Measurements from ENCODE around the gene ENTPD6.
"Not testable (repeated sequence)": the region's sequence is repeated elsewhere in the genome, so short reads cannot be mapped to it uniquely, and the experiment has no call there.

The ENTPD6 gene

DNA sequence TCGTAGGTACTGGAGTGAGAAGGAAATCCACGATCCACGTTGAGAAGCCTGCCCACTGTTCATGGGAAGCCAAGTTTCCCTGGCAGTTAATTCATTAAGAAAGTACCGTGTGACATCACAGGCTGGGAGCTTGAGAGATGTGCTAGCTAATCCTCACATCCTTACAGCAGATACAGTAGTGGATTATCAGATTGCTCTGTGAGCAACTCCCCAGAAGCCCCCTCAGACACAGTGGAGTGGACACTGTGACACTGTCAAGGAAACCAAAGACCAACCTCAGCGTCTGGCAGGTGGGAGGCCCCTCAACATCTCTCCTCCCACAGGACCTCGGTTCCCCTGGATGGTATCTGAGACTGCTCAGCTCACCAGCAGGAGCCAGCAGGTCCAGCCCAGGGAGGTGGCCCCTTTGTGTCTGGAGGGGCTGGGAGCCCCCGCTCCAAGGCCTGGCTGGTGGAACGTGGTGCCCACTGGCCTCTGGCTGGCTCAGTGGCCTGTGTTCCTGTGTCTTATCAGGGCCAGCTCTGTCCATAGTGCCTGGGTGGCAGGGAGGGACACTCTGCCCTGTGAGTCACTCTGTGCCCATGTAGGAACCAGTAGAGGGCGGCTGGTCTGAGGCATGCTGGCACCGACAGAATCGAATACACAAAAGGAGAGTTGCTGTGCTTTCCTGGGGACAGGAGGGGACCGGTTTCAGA is 59.6 kb downstream of the ENTPD6 start:
- Mint-ChIP-seq H3K4me1 (ENCODE audit: low read depth) (peaks cover 6% of the 10 kb centered on the region), H3K27me3 (ENCODE audit: low read depth) (no peaks in the 10 kb centered on the region), H3K36me3 (ENCODE audit: low read depth) (no peaks in the 10 kb centered on the region), H3K27ac (no peak overlapping the region), H3K9me3 (no peaks in the 10 kb centered on the region), H3K4me3 (no peak overlapping the region)

DNA sequence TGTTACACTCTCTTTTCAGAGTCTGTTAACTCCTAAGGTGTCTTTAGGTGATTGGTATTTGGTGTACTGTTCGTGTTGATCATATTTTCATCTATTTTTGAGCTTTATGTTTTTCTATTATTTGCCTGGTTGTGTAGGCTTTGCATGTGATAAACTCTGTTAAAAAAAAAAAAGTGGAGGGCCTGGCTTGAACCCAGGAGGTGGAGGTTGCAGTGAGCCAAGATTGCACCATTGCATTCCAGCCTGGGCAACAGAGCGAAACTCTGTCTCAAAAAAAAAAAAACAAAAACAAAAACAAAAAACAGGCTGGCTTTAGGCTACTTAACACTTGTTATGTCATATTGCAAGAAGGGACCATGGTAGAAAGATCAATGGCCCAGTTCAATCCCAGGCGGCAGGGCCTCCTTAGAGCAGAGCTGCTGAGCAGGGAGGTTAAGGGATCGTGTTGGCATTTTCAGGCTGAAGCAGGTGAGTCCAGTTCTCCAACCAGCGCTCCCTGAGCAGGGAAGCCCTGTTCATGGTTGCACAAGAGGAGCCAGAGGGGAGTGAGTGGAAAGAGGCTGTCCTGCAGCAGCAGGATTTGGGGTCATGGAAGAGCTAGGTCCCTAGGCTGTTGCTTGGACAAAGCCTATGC is 60.8 kb downstream of the ENTPD6 start:
- H3K4me3 Mint-ChIP-seq, result no peak overlapping the region
- no peak overlapping the region for H3K27ac Mint-ChIP-seq
- H3K9me3 Mint-ChIP-seq, result no peaks in the 10 kb centered on the region
- H3K4me1 Mint-ChIP-seq (ENCODE audit: low read depth), result peaks cover 12% of the 10 kb centered on the region
- no peaks in the 10 kb centered on the region for H3K27me3 Mint-ChIP-seq (ENCODE audit: low read depth)
- peaks cover 10% of the 10 kb centered on the region for H3K36me3 Mint-ChIP-seq (ENCODE audit: low read depth)

DNA sequence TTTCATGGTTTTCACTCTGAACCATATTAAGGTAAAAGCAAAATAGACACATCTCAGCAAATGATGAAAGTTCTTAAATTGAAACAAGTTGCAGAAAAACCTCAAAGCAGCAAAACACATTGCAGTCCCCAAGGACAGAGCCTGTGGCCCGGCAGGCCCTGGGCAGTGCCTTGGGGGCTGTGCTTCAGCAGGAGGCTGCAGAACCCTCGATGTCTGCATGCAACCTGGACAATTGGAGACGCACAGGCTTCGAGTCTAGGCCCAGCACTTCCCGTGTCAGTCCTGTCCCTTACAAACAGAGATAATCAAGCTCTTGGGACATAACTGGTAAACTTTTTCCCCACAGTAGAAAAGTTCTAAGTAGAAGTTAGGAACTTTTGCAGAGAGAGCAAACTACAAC is 61.6 kb downstream of the ENTPD6 start:
- no peaks in the 10 kb centered on the region for H3K9me3 Mint-ChIP-seq
- H3K27ac Mint-ChIP-seq, result no peak overlapping the region
- no peak overlapping the region for H3K4me3 Mint-ChIP-seq
- H3K4me1 Mint-ChIP-seq (ENCODE audit: low read depth), result peaks cover 12% of the 10 kb centered on the region
- peaks cover 17% of the 10 kb centered on the region for H3K36me3 Mint-ChIP-seq (ENCODE audit: low read depth)
- no peaks in the 10 kb centered on the region for H3K27me3 Mint-ChIP-seq (ENCODE audit: low read depth)

DNA sequence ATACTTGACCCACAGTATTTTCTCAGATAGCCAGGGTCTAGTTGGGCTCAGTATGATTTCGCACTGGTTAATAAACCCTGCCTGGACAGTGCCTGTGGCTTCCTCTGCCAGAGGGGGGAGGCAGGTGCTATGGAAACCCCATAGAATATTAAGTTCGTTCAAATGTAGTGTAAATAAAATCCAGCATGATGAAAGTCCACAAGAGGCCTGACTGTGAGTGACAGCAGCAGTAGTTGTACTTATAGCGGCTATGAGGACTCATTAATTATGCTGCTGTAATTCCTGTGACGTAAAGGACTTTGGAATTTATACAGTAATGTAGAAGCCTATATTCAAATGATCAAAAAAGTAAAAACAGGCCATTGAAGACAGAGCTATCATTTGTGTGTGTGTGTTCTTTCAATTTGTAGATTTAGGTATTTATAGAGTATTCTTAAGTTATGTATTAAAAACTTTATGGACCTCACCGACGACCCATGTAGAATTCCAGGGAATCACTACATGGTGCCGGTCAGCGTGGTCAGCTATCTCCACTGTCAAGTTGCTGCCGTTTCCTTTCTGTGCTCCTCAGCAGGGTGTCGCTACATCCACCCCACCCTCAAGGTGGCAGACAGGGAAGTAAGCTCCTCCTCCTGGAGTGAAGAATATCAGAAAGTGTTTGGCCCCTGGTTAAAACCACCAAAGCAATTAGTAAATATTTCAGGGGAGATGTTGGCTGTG is 62.4 kb downstream of the ENTPD6 start:
- H3K27ac Mint-ChIP-seq, result no peak overlapping the region
- H3K27me3 Mint-ChIP-seq (ENCODE audit: low read depth), result no peaks in the 10 kb centered on the region
- no peaks in the 10 kb centered on the region for H3K9me3 Mint-ChIP-seq
- H3K4me1 Mint-ChIP-seq (ENCODE audit: low read depth), result peaks cover 12% of the 10 kb centered on the region
- H3K36me3 Mint-ChIP-seq (ENCODE audit: low read depth), result peaks cover 21% of the 10 kb centered on the region
- no peak overlapping the region for H3K4me3 Mint-ChIP-seq

DNA sequence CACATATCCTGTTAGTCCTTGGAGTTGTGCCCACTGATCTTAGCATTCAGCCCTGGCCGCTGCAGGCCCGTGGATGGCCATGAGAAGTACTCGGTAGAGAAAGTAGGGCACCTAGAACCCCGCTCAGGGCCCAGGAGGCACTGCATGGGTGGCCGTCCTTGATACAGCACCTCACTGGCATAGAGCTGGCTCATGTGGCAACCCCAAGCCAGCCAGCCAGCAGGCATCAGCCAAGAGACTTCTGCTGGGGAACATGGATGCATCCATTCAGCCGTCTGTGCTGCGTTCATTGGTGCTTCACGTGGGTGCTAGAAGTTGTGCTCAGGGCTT is 62.9 kb downstream of the ENTPD6 start:
- Mint-ChIP-seq H3K27ac (no peak overlapping the region), H3K27me3 (ENCODE audit: low read depth) (no peaks in the 10 kb centered on the region)

DNA sequence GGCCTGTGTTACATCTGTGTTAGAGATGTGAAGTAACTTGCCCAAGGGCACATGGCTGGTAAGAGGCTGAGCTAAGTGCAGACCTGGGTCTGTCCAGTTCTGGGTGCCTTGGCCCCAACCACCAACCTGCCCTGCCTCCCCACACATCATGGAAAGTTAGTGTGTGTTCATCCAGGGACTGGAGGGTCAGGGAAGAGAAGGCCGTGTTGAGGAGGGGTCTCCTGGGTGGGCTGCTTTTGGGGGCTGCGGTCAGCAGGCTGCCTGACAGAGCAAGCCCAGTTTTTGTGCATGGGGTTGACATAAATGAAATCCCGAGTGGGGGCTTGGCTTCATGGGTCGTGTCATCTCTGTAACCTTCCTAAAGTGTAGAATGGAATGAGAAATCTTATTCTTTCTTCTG is 63.3 kb downstream of the ENTPD6 start:
- H3K27me3 Mint-ChIP-seq (ENCODE audit: low read depth), result no peaks in the 10 kb centered on the region
- H3K36me3 Mint-ChIP-seq (ENCODE audit: low read depth), result peaks cover 27% of the 10 kb centered on the region
- no peak overlapping the region for H3K27ac Mint-ChIP-seq
- peaks cover 12% of the 10 kb centered on the region for H3K4me1 Mint-ChIP-seq (ENCODE audit: low read depth)
- H3K9me3 Mint-ChIP-seq, result no peaks in the 10 kb centered on the region
- no peak overlapping the region for H3K4me3 Mint-ChIP-seq

More for the DNA sequence above, 62.9 kb downstream of the ENTPD6 start:
- Mint-ChIP-seq H3K4me3 (no peak overlapping the region), H3K4me1 (ENCODE audit: low read depth) (peaks cover 12% of the 10 kb centered on the region), H3K36me3 (ENCODE audit: low read depth) (peaks cover 26% of the 10 kb centered on the region), H3K9me3 (no peaks in the 10 kb centered on the region)

DNA sequence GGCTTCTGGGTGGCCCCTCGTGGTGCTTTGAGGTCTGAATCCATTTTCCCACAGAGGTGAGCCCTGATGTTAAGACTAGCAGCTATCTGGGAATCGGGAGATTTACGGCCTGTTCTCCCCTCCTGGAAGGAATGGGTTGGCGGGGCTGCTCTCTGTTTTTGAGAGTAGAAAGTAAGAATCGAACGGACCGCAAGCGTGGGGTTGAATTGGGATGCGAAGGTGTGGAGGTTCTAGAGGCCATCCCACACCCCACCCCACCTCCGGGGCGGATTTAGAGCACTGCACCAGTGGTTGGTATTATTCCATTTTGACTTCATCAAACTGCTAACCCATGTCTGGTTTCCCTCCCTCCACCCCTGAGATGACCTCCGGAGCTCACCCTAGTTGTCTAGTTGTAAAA is 63.8 kb downstream of the ENTPD6 start:
- H3K27ac Mint-ChIP-seq, result no peak overlapping the region
- no peak overlapping the region for H3K4me3 Mint-ChIP-seq

DNA sequence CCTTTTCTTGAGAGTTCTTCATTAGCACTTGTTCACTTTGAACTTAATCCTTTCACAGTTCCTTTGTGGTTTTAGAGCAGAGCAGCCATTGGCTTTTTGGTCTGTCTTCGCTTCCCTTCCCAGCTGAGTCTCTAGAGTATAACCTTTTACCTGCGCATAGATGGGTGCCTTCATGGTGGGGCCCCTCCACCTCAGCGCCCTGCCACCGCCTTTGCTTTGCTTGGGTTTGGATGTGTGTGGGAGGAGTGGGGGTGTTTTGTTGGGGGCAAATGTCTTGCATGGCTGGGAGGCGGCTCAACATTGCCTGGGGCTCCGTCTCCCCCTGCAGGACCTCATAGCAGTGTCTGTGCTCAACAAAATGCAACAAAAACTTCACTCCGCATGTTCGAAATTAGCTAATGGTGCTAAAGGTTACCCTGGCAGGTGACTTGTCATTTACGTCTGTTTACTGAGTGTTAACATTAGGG is 64.3 kb downstream of the ENTPD6 start:
- Mint-ChIP-seq H3K9me3 (no peaks in the 10 kb centered on the region), H3K27ac (no peak overlapping the region), H3K4me3 (no peak overlapping the region), H3K4me1 (ENCODE audit: low read depth) (peaks cover 12% of the 10 kb centered on the region), H3K27me3 (ENCODE audit: low read depth) (no peaks in the 10 kb centered on the region), H3K36me3 (ENCODE audit: low read depth) (peaks cover 29% of the 10 kb centered on the region)

More for the DNA sequence above, 63.8 kb downstream of the ENTPD6 start:
- Mint-ChIP-seq H3K4me1 (ENCODE audit: low read depth) (peaks cover 12% of the 10 kb centered on the region), H3K9me3 (no peaks in the 10 kb centered on the region), H3K27me3 (ENCODE audit: low read depth) (no peaks in the 10 kb centered on the region), H3K36me3 (ENCODE audit: low read depth) (peaks cover 29% of the 10 kb centered on the region)

DNA sequence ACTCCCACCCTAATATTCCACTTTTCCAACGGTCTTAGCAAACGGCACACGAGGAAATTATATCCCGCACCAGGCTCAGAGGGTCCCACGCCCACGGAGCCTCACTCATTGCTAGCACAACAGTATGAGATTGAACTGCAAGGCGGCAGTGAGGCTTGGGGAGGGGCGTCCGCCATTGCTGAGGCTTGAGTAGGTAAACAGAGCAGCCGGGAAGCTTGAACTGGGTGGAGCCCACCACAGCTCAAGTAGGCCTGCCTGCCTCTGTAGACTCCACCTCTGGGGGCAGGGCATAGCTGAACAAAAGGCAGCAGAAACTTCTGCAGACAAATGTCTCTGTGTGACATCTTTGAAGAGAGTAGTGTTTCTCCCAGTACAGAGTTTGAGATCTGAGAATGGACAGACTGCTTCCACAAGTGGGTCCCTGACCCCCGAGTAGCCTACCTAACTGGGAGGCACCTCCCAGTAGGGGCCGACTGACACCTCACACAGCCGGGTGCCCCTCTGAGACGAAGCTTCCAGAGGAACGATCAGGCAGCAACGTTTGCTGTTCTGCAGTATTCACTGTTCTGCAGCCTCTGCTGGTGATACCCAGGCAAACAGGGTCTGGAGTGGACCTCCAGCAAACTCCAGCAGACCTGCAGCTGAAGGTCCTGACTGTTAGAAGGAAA is 65.4 kb downstream of the ENTPD6 start:
- H3K36me3 Mint-ChIP-seq (ENCODE audit: low read depth), result peaks cover 29% of the 10 kb centered on the region
- not testable (repeated sequence) for H3K4me3 Mint-ChIP-seq, H3K9me3 Mint-ChIP-seq

DNA sequence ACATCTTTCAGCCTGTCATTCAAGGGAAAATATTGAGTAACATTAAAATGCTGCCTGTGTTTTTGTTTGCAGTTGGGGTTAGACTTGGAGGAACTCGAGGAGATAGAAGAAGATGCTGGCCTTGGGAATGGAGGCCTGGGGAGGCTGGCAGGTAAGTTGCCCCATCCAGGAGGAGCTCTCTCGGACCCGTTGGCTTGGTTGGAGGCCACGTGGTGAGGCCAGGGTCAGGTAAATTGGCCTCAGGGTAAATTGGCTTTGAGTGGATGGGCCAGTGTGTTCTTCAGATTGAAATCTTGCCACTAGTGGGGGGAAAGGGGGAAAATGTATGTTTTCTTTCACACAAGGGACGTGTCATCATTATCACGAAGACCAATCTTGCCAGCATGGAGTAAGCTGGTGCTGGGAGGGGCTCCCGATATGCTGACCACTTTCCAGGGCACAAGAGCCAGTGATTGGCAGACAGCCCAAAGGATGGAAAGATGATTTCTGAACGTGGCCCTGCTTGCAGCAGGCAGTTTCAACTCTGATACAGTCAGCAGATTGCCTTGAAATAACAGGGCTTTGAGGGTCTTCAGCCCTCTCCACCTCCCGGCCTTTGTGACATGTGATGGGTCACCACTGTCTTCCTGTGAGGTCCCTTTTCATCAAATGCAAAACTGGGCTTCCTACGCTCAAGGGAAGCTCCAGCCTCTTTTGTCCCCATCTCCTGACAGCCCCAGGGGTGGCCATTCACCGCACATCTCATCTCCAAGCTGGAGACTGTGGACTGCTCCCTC is 73.7 kb downstream of the ENTPD6 start:
- H3K4me3 Mint-ChIP-seq, result no peak overlapping the region

More for the DNA sequence above, 65.4 kb downstream of the ENTPD6 start:
- peaks cover 12% of the 10 kb centered on the region for H3K4me1 Mint-ChIP-seq (ENCODE audit: low read depth)
- not testable (repeated sequence) for H3K27ac Mint-ChIP-seq; H3K27me3 Mint-ChIP-seq (ENCODE audit: low read depth)

DNA sequence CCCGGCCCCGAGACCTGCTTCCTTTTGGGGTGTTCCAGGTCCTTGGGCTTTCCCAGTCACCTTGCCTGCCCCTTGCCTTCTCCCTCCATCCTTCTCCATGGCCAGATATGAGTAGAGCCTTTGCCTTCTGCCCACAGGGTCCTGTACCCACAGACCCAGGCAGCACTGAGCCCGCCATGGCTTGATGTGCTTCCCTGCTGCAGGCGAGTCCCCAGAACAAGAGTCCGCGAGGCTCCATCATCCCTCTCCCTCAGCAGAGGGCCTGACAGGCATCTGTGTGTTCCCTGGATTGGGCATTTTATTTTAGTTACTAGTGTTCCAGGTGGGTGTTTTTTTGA is 74.3 kb downstream of the ENTPD6 start:
- no peak overlapping the region for H3K4me3 Mint-ChIP-seq
- no peaks in the 10 kb centered on the region for H3K27me3 Mint-ChIP-seq (ENCODE audit: low read depth)
- peaks cover 4% of the 10 kb centered on the region for H3K36me3 Mint-ChIP-seq (ENCODE audit: low read depth)
- H3K4me1 Mint-ChIP-seq (ENCODE audit: low read depth), result peaks cover 4% of the 10 kb centered on the region
- H3K9me3 Mint-ChIP-seq, result no peaks in the 10 kb centered on the region
- no peak overlapping the region for H3K27ac Mint-ChIP-seq

More for the DNA sequence above, 73.7 kb downstream of the ENTPD6 start:
- Mint-ChIP-seq H3K27ac (no peak overlapping the region), H3K36me3 (ENCODE audit: low read depth) (peaks cover 4% of the 10 kb centered on the region), H3K4me1 (ENCODE audit: low read depth) (peaks cover 4% of the 10 kb centered on the region), H3K9me3 (no peaks in the 10 kb centered on the region), H3K27me3 (ENCODE audit: low read depth) (no peaks in the 10 kb centered on the region)

DNA sequence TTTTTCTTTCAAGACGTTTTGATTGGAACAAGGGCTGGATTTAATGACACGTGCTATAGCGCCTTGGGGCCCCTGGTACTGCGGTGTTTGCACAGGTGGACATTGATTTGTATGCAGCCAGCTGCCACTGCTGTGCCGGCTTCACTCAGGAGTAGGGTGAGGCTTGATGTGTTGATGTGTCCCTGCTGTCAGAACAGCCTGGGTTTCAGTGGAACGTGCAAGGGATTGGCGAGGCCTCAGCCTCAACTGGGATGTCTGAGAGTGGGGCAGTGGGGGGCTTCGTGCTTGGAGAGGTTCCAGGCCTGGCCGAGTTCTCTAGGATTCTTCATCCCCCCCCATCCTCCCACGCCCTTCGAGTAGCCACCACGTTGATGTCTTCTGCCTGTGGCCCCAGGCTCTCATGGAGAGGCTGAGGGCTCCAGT is 75.3 kb downstream of the ENTPD6 start:
- Mint-ChIP-seq H3K4me1 (ENCODE audit: low read depth) (peaks cover 4% of the 10 kb centered on the region), H3K36me3 (ENCODE audit: low read depth) (peaks cover 4% of the 10 kb centered on the region), H3K27me3 (ENCODE audit: low read depth) (no peaks in the 10 kb centered on the region), H3K4me3 (no peak overlapping the region), H3K27ac (no peak overlapping the region), H3K9me3 (no peaks in the 10 kb centered on the region)

DNA sequence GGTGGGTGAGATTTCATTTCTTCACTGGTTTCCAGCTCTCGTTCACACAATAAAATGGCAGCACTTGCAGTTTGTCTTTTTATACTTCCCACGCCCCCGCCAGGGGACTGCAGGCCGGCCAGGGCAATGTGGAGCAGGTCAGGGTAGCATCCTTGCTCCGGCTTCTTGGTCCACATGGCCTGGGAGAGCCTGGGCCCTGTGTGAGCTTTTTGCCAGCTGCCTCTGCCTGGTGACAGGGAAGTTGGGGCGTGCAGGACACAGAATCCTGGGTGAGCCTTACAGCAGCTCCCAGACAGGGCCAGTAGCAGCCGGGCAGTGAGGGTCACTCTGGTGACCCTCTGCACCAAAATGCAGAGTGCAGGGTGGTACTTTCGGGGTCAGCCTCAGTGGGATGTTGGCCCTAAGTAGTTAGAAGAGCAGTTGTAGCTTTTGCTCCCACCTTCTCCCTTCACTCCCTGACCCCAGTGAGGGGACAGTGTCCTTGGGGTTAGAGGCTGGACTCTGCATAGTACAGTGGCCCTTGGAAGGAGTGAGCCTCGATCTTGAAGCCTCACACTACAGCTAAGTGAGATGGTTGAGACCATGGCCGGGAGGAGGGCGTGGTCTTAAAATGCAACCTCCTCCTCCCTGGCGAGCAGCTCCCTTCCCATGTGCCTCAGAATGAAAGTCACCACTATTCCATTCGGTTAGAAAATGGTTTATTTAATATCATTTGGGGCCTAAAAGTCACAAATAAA is 76.1 kb downstream of the ENTPD6 start:
- Mint-ChIP-seq H3K27ac (no peak overlapping the region), H3K4me3 (no peak overlapping the region), H3K27me3 (ENCODE audit: low read depth) (no peaks in the 10 kb centered on the region), H3K36me3 (ENCODE audit: low read depth) (peaks cover 4% of the 10 kb centered on the region), H3K4me1 (ENCODE audit: low read depth) (peaks cover 4% of the 10 kb centered on the region), H3K9me3 (no peaks in the 10 kb centered on the region)

Data from T-helper 1 cell treated with Interleukin-12 subunit alpha and Interleukin-12 subunit beta and Interleukin-4 antibody, amounts not matched to agents 30 μg/mL and 1 μg/mL, for 36 hours (primary cell).